B cell (primary cell): ENCODE data around the gene RSPH1. TPM values are rescaled to one million over a fixed set of nuclear protein-coding genes. Genes with fewer than 3 reads are reported as not detected.

ENCODE experiments used
- ATAC-seq: fragments of 200-7000 bp; cut with Tn5 transposase; one replicate; pipeline ENCODE4 v1.10.0; 2021; ENCODE audit warnings: low read depth, mild to moderate bottlenecking, moderate number of reproducible peaks, moderate library complexity
- CTCF ChIA-PET: fragments of 350-600 bp; sonication (Branson Sonifier 250); formaldehyde crosslinking; loops from one replicate; lab custom pipeline; 2021; ENCODE audit warnings: antibody characterized with exemption, inconsistent platforms; lab: Charles Lee
- POLR2A ChIA-PET: fragments of 350-600 bp; sonication (Branson Sonifier 250); formaldehyde crosslinking; loops from one replicate; lab custom pipeline; 2021; ENCODE audit warnings: antibody characterized with exemption; lab: Charles Lee
- DNase-seq: peaks from one replicate; pipeline ENCODE4 v3.0.0; 2013
- H2AFZ ChIP-seq: 2 replicates; pipeline ENCODE4 v1.6.1; 2012; ENCODE audit warnings: mild to moderate bottlenecking, low read depth, low read length; ENCODE audit not compliant: insufficient read depth, poor library complexity, severe bottlenecking
- H3K27ac ChIP-seq, 2 donors: 1 replicate in 1 of 2; 2 replicates in 1 of 2; pipeline ENCODE4 v1.5.1; 2012 to 2013; ENCODE audit warnings: low read length in 2 of 2, mild to moderate bottlenecking in 2 of 2, moderate library complexity in 1 of 2
- H3K27me3 ChIP-seq, 4 experiments: fragments of 200-600 bp in 1 of 4; sonication (generic) in 1 of 4; replicated peaks in 1 of 4; 1 replicate in 2 of 4; 2 replicates in 2 of 4; pipeline versions ENCODE4 v1.6.1 to v1.7.0; 2013 to 2016; ENCODE audit warnings: low read length in 3 of 4, mild to moderate bottlenecking in 2 of 4, mixed read lengths in 1 of 4, moderate library complexity in 1 of 4; ENCODE audit not compliant: insufficient read depth in 4 of 4, control insufficient read depth in 3 of 4; ENCODE audit errors: control extremely low read depth in 1 of 4
- H3K36me3 ChIP-seq, 2 experiments: replicated peaks in 1 of 2; 1 replicate in 1 of 2; 2 replicates in 1 of 2; pipeline versions ENCODE4 v1.6.1 to v1.7.1; 2013; ENCODE audit warnings: low read length in 1 of 2; ENCODE audit not compliant: insufficient read depth in 2 of 2, control insufficient read depth in 1 of 2; ENCODE audit errors: control extremely low read depth in 1 of 2, extremely low read depth in 1 of 2
- H3K4me1 ChIP-seq, 2 donors: fragments of 200-600 bp in 1 of 2; sonication (generic) in 1 of 2; 1 replicate in 1 of 2; 2 replicates in 1 of 2; pipeline versions ENCODE4 v1.5.1 to v1.6.1; 2013 to 2017; ENCODE audit warnings: low read length in 2 of 2; ENCODE audit not compliant: control insufficient read depth in 2 of 2, insufficient read depth in 2 of 2
- H3K4me2 ChIP-seq: replicated peaks from 2 replicates; pipeline ENCODE3; 2012; ENCODE audit warnings: mild to moderate bottlenecking, low read depth, low read length; ENCODE audit not compliant: poor library complexity, severe bottlenecking
- H3K4me3 ChIP-seq, 5 experiments: fragments of 200-600 bp in 1 of 5; sonication (generic) in 1 of 5; 1 replicate in 3 of 5; 2 replicates in 2 of 5; pipeline versions ENCODE4 v1.5.1 to v1.7.0; 2011 to 2016; ENCODE audit warnings: low read length in 4 of 5, mild to moderate bottlenecking in 4 of 5, low read depth in 2 of 5, control low read depth in 1 of 5, moderate library complexity in 1 of 5; ENCODE audit not compliant: insufficient read depth in 1 of 5; ENCODE audit errors: control extremely low read depth in 1 of 5, extremely low read depth in 1 of 5
- H3K79me2 ChIP-seq: fragments of 200-600 bp; sonication (generic); one replicate; pipeline ENCODE4 v1.6.0; 2016; ENCODE audit warnings: low read length; ENCODE audit not compliant: control insufficient read depth, insufficient read depth
- H3K9ac ChIP-seq: fragments of 200-600 bp; sonication (generic); 2 replicates; pipeline ENCODE4 v1.6.1; 2017; ENCODE audit warnings: mild to moderate bottlenecking, low read length, moderate library complexity
- H3K9me3 ChIP-seq, 3 donors: one replicate each; pipeline versions ENCODE4 v1.6.1 to v1.7.1; 2013; ENCODE audit warnings: low read length in 2 of 3; ENCODE audit not compliant: control insufficient read depth in 2 of 3, insufficient read depth in 1 of 3; ENCODE audit errors: control extremely low read depth in 1 of 3
- H4K20me1 ChIP-seq: 2 replicates; pipeline ENCODE4 v1.6.0; 2012; ENCODE audit warnings: mild to moderate bottlenecking, low read length; ENCODE audit not compliant: insufficient read depth, control insufficient read depth, poor library complexity, severe bottlenecking
- H3K27ac Mint-ChIP-seq: one replicate; pipeline ENCODE4 v1.8.0; 2021; ENCODE audit warnings: mixed read lengths
- H3K27me3 Mint-ChIP-seq: one replicate; pipeline ENCODE4 v1.8.0; 2021; ENCODE audit warnings: mixed read lengths
- H3K4me1 Mint-ChIP-seq: one replicate; pipeline ENCODE4 v1.8.0; 2021; ENCODE audit warnings: mixed read lengths
- H3K4me3 Mint-ChIP-seq: one replicate; pipeline ENCODE4 v1.8.0; 2021; ENCODE audit warnings: mixed read lengths
- H3K9me3 Mint-ChIP-seq: one replicate; pipeline ENCODE4 v1.8.0; 2022; ENCODE audit warnings: mixed read lengths; ENCODE audit not compliant: insufficient read depth
- CTCF ChIP-seq: fragments of 200-600 bp; IDR thresholded peaks from one replicate; pipeline ENCODE4 v1.8.0; 2022; ENCODE audit warnings: antibody characterized with exemption, mild to moderate bottlenecking
- EZH2 ChIP-seq: IDR thresholded peaks from 2 replicates; pipeline ENCODE4 v1.6.1; 2012; ENCODE audit warnings: borderline replicate concordance, low read depth, mild to moderate bottlenecking, moderate library complexity, low read length; ENCODE audit not compliant: insufficient read depth, poor library complexity, severe bottlenecking
- WGBS: methylation state at CpG from one replicate; pipeline ENCODE4 v1.1.5; 2013; ENCODE audit warnings: missing lambda C conversion rate; ENCODE audit not compliant: insufficient coverage; 5-methylcytosine and 5-hydroxymethylcytosine counted together
- intact Hi-C: fragments of 100-400 bp; cut with micrococcal nuclease; formaldehyde crosslinking; loops from one replicate; pipeline ENCODE4 v1.10.0; 2022
- polyA plus RNA-seq: library from polyadenylated mRNA; depleted of rRNA; stranded (reverse); fragments of >200 nt; gene quantifications from 2 replicates; pipeline ENCODE4 v1.2.3, GENCODE V29; 2012
- total RNA-seq, 2 donors: library from RNA; stranded (reverse); fragments of 120-200 nt in 1 of 2; gene quantifications; 1 replicate in 1 of 2; 2 replicates in 1 of 2; pipeline versions ENCODE4 v1.2.3 to v1.2.4, GENCODE V29; 2013 to 2022

RSPH1 gene
- total and polyA plus RNA-seq, 2 donors (not counting 1 experiment from before 2014, with no cell fraction given): 0.10 to 0.64 TPM

- H3K27ac Mint-ChIP-seq: peak overlapping the region; percentile 84
Measured at GRCh38 chr21:42533963-42534355, 37.9 kb upstream of the RSPH1 start.

More at GRCh38 chr21:42533963-42534355, 37.9 kb upstream of the RSPH1 start:
- H3K9ac ChIP-seq: peak overlapping the region; percentile 52
- H3K79me2 ChIP-seq: peaks cover 72% of the 10 kb centered on the region
- TF ChIP-seq CTCF (no peak), EZH2 (no peak)
- ChIA-PET POLR2A (interaction anchor here (0.8 to 2.4 kb wide), 2 partner anchors 9 to 244 kb away, joined by 3 to 20 read pairs; no protein-coding TSS in a partner anchor), CTCF (interaction anchor here (1.0 to 5.9 kb wide), 4 partner anchors 9 to 197 kb away, joined by 4 to 59 read pairs (median 30); partner anchors contain the start of gene SLC37A1)
- H4K20me1 ChIP-seq: peaks cover 7% of the 10 kb centered on the region
- peak overlapping the region; percentile 72 for H3K4me3 Mint-ChIP-seq
- H3K4me1 ChIP-seq: peaks cover 51 to 56% of the 10 kb centered on the region in 2 donors
- ATAC-seq (no peak), DNase-seq (no peak)
- no peaks in the 10 kb centered on the region for H3K27me3 Mint-ChIP-seq
- H3K27me3 ChIP-seq: no peaks in the 10 kb centered on the region
- peak overlapping the region; percentile 86 to 88 for H3K27ac ChIP-seq
- H3K4me3 ChIP-seq: peak overlapping the region in 4 of 5 experiments; percentile 34 to 52 (median 42)
- H3K36me3 ChIP-seq: peaks cover 0 to 17% of the 10 kb centered on the region in 2 experiments
- intact Hi-C loops: loop anchor here (1.0 to 10.0 kb wide), 3 partner anchors 10 to 609 kb away; no protein-coding TSS in a partner anchor
- H3K4me2 ChIP-seq: peak overlapping the region; percentile 73
- WGBS: 83% methylated on average over 3 of the region's 4 CpGs
- H3K4me1 Mint-ChIP-seq: peaks cover 87% of the 10 kb centered on the region
- no peak overlapping the region for H2AFZ ChIP-seq
- no peaks in the 10 kb centered on the region for H3K9me3 Mint-ChIP-seq
- H3K9me3 ChIP-seq: no peaks in the 10 kb centered on the region
